ENCODE results near the gene THAP10.

THAP10 gene

GRCh38 chr15:70853973-70854665 is 38.1 kb downstream of the THAP10 start, which contains the start of gene LARP6:
Gene LARP6, minus strand, starts transcription at chr15:70854157. Its CDS starts 69 bp downstream, at chr15:70854088.
- ATAC-seq (peak; percentile 65), DNase-seq (peak; percentile 31)

DNA sequence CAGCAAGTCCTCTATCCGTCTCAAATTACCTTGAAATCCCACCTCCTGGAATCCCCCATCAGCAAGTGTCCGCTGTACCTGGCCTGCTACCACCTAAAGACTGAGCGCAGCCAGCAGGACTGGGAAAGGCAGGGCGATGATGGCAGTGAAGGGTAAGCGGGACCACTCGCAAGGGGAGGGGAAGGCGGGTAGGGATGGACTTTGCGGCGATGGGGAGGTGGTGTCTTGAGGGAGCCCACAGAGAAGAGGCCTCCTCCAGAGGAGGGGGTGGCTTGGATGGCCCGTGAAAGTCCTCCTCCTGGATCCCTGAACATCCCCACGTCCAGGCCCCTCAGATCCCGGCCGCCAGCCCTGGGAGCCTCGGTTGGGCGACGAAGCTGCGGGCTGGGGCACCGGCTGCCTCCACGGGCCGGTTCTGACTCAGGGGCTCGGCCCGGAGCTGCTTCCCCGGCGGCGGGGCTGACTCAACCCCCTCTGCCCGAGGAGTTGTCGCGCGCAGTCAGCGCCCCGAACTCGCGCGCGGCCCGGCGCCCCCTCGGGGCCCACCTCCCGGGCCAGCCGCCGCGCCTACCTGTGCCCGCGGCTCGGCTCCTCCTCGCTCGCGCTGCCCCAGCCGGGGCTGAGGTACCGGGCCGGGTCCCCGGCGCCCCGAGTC is 38.8 kb downstream of the THAP10 start:
- ATAC-seq = peak; percentile 47
- DNase-seq = peak; percentile 27

DNA sequence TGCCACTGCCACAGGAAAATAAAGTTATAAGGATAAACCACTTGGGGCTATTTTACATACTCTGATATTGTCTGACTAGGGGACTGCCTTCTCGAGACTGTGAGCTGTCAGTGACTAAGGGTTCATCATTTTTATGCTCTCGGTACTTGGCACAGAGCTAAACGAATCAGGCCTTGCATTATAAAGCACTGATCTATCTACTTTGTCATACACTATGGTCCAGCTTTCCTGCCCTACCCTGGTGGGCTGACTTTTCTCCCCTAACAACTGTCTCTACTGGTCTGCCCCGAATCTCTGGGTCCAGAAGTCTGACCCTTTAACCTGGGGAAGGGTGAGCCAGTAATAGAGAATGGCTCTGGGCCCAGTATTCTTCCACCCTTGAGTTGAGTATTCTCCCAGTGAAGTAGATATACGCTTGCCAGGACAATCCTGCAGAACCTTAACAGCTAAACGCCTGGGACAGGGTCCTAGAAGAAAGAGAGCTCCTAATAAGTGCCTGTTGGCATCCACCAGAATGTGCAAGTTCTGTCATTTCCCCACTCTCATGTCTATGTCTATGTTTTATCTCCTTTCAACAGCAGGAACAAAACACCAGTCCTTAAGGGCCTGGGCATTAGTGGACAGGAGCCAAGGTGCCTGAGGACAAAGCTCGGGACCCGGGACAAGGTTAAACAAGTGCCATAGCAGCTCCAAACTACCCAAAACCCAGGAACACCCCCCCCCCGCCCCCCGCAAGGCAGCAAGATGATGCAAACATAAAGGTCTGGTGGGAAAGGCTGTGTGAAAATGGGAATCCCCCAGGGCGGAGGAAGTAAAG is 39.5 kb downstream of the THAP10 start:
- ATAC-seq (no peak), DNase-seq (no peak)

DNA sequence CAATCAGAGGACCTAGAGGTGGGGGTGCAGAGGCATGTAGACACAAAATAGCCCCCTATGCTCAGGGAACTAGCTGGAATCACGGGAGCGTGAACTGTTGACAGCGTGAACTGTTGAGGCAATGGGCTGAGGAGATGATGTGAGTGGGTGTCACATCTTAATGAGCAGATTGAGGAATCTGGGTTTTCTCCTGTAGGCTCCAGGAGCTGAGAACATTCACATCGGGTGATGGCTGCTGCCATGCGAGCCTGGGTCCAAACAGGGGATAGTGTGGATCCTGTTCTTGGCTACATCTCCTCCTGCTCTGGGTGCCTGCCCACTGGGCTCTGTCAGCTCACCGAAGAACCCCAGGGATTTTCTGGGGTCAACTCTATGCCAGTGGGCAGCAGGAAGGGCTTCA is 40.3 kb downstream of the THAP10 start:
- ATAC-seq = no peak

DNA sequence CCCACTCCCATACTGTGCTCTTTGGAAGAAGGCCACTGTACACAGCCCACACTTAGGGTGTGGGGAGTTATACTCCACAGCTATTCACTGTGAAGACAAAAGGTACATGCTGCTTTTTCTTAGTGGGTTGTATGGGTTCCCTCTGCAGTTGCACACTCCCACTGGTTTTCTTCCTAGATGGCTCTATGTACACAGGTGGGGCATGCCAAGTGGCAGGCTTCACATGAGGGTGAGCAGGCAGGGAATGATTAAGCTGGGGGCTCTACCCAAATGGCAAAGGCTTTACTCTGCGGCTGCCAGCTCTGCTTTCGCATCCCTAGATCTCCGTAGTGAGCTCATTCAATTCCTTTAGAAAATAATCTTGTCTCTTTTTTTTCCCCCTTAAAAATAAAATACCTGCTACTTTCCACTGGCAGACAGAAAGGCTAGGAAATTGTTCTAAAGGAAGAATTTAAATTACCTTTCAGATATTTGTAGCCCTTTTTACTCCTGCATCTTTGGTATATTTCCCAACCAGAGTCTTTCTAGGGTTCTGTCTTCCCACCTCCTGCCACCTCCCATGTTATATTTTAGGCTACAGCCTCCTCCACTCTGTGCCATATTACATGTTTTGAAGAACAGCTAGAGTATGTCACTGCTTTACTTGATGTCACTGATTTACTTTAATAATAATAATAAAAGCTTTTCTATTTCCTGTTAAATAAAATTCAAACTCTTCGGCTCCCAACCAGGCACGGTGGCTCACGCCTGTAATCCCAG is 46.5 kb downstream of the THAP10 start:
- no peak for DNase-seq
- ATAC-seq = no peak

More for the DNA sequence above, 40.3 kb downstream of the THAP10 start:
- no peak for DNase-seq

DNA sequence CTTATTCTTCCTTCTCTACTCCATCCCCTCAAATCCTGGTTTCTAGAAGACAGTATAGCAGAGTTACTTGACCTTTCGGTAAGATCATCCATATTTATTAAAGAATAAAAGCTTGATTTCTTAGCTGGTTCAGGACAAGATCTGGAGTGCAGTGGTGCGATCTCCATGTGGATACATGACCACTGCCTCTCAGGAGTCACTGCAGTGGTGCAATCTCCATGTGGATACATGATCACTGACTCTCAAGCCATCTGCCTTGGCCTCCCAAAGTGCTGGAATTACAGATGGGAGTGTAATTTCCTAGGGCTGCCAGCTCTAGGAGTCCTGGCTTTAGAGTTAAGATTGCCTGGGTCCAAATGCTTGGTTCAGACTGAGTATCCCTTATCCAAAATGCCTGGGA is 54.8 kb downstream of the THAP10 start:
- DNase-seq (no peak), ATAC-seq (no peak)

DNA sequence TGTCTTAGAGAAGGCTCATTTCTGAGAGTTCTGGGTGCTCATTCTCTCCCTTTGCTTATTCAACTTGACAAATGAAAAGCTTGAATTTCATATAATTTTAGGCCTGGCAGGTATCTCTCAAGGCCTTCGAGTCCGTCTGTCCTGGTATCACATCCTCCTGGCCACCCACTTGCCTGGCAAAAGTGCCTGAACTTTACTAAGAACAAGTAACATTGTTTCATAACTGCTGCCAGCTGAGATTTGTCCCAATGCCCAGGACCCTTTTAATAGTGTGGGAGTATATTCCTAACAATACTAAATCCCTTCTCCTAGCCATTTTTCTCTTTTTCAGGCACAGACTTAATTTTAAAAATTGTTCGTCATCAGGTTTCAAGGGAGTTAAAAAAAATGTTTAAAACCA is 56.4 kb downstream of the THAP10 start:
- ATAC-seq (no peak), DNase-seq (no peak)

- ATAC-seq (no peak), DNase-seq (no peak)
These were observed 56.8 kb downstream of the THAP10 start for GRCh38 chr15:70835415-70835814.

GRCh38 chr15:70834999-70835398 is 57.2 kb downstream of the THAP10 start:
- no peak for DNase-seq
- no peak for ATAC-seq

DNA sequence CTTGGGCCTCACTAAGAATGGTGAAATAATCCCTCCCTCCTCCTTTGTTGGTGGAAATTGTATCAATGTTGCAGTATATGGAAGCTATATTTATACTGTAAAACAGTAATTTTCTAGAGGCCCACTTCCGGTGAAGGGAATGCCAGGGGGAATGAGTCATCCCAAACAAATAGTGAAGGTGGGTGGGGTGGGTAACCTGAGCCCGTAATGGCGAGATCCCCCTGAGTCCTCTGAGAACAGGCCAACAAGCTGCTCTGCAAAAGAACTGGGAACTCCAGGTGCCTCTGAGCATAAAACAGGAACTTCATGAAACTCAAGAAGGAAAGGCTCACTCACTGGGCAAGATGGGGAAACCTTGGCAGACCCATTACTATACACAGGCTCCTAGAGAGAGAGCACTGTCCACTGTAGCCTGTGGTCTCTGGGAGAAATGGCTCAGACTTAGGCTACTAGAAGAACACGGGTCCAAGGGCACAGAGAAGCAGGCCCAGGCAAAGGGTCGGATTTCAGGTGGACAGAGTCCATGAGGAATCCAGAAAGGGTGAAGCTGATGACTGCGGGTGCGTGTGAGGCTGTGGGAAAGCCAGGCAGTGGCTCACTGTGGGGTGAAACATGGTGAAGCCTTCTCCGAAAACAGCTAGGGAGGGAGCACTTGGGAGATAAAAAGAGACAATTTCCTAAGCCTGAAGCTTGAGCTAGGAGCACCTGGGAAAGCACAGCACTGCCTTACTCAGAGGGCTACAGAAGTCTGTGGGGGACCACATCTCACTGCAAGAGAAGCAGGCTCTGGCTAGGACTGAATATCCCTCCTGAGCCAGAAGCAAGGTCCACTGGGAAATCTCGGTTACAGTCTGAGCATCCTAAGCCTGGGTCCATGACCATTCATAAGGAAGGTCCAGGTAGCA is 58.1 kb downstream of the THAP10 start:
- ATAC-seq (no peak), DNase-seq (no peak)

GRCh38 chr15:70833422-70833821 is 58.8 kb downstream of the THAP10 start:
- DNase-seq (no peak), ATAC-seq (no peak)

GRCh38 chr15:70832176-70832575 is 60.1 kb downstream of the THAP10 start:
- ATAC-seq = no peak

More at GRCh38 chr15:70832176-70832575, 60.1 kb downstream of the THAP10 start:
- DNase-seq = no peak

Measured in stimulated activated naive CD8-positive, alpha-beta T cell treated with anti-CD3 and anti-CD28 coated beads, Interleukin-15, Interleukin-2, amounts not matched to agents 100 U/mL and 50 U/mL, for 24 hours (primary cell).